ENCODE data around the gene ACP6.

DNA sequence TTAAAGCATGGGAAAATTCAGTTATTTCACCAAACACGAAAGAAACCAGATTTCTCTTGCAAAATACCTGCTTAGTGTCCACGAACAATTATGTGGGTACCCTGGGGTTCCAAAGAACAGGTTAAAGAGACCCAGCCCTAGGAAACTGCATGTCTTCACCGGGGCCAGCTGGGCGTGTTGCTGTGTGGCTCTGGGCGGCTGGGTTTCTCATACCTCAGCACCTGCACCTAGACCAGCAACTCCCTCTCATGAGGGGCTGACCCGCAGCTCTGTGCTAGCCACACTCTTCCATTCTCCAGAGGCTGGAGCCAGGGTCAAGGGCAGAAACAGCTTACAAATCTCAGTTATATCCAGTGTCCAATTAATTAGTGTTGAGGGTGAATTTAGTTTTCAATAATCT is 40.3 kb downstream of the ACP6 start:
- TF ChIP-seq, protein P1, sequence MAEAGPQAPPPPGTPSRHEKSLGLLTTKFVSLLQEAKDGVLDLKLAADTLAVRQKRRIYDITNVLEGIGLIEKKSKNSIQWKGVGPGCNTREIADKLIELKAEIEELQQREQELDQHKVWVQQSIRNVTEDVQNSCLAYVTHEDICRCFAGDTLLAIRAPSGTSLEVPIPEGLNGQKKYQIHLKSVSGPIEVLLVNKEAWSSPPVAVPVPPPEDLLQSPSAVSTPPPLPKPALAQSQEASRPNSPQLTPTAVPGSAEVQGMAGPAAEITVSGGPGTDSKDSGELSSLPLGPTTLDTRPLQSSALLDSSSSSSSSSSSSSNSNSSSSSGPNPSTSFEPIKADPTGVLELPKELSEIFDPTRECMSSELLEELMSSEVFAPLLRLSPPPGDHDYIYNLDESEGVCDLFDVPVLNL (CRISPR knock-in tag; IDR thresholded peaks at IDR 0.05; ENCODE audit: borderline replicate concordance, low read depth) = no peak
- TF ChIP-seq ZNF232 (CRISPR knock-in tag; IDR thresholded peaks at IDR 0.05) = no peak
- TF ChIP-seq, protein P2, sequence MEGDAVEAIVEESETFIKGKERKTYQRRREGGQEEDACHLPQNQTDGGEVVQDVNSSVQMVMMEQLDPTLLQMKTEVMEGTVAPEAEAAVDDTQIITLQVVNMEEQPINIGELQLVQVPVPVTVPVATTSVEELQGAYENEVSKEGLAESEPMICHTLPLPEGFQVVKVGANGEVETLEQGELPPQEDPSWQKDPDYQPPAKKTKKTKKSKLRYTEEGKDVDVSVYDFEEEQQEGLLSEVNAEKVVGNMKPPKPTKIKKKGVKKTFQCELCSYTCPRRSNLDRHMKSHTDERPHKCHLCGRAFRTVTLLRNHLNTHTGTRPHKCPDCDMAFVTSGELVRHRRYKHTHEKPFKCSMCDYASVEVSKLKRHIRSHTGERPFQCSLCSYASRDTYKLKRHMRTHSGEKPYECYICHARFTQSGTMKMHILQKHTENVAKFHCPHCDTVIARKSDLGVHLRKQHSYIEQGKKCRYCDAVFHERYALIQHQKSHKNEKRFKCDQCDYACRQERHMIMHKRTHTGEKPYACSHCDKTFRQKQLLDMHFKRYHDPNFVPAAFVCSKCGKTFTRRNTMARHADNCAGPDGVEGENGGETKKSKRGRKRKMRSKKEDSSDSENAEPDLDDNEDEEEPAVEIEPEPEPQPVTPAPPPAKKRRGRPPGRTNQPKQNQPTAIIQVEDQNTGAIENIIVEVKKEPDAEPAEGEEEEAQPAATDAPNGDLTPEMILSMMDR (IDR thresholded peaks at IDR 0.05) = no peak

Measured in WTC11 (cell line).